ENCODE results near the gene TTC9B.

- TF ChIP-seq POLR2A (IDR thresholded peaks at IDR 0.05; ENCODE audit: low read depth) = no peak
- no peak for TF ChIP-seq CTCF (IDR thresholded peaks at IDR 0.05)
- no peak for TF ChIP-seq EP300 (IDR thresholded peaks at IDR 0.05)
These were observed 4.2 kb downstream of the TTC9B start for GRCh38 chr19:40213882-40214570.
